Measurements from ENCODE around the gene SEC16A. TPM values are rescaled to one million over a fixed set of nuclear protein-coding genes. Genes with fewer than 3 reads are reported as not detected.

SEC16A gene
- total RNA-seq, 1 donor from 2014 or later, result 23.4 TPM

GRCh38 chr9:136511144-136511669, 28.4 kb upstream of the SEC16A start:
- Histone ChIP-seq H3K36me3 (peaks cover 86% of the 10 kb centered on the region), H3K27ac (replicated peaks) (peak overlapping the region; percentile 93), H3K4me1 (peaks cover 59% of the 10 kb centered on the region), H3K9me3 (replicated peaks) (no peaks in the 10 kb centered on the region), H3K4me3 (peak overlapping the region; percentile 51), H3K27me3 (ENCODE audit: low read depth) (no peaks in the 10 kb centered on the region)
- intact Hi-C loops (cut with micrococcal nuclease), result no loop called here
- TF ChIP-seq, protein P1, sequence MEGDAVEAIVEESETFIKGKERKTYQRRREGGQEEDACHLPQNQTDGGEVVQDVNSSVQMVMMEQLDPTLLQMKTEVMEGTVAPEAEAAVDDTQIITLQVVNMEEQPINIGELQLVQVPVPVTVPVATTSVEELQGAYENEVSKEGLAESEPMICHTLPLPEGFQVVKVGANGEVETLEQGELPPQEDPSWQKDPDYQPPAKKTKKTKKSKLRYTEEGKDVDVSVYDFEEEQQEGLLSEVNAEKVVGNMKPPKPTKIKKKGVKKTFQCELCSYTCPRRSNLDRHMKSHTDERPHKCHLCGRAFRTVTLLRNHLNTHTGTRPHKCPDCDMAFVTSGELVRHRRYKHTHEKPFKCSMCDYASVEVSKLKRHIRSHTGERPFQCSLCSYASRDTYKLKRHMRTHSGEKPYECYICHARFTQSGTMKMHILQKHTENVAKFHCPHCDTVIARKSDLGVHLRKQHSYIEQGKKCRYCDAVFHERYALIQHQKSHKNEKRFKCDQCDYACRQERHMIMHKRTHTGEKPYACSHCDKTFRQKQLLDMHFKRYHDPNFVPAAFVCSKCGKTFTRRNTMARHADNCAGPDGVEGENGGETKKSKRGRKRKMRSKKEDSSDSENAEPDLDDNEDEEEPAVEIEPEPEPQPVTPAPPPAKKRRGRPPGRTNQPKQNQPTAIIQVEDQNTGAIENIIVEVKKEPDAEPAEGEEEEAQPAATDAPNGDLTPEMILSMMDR (IDR thresholded peaks at IDR 0.05; ENCODE audit: borderline replicate concordance), result no peak
- no peak for DNase-seq

DNA sequence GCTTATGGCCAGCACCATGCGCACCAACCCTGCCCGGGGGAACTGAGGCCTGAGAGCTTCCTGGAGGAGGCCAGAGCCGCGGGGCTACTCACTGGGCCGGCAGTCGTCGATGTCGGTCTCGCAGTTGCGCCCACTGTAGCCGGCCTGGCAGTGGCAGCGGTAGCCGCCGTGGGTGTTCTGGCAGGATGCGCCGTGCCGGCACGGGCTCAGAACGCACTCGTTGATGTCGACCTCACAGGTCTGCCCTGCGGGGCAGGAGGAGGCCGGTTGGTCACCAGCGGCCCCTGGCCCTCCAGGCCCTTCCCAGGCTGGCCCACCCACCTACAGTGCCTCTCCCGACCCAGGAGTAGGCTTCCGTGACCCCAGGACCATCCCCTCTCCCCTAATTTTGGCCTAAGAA, 27.7 kb upstream of the SEC16A start:
- no peaks in the 10 kb centered on the region for H3K27me3 ChIP-seq (ENCODE audit: low read depth)
- H3K36me3 ChIP-seq, result peaks cover 86% of the 10 kb centered on the region
- TF ChIP-seq, protein P1 (IDR thresholded peaks at IDR 0.05; ENCODE audit: borderline replicate concordance), result no peak
- no peak overlapping the region for H3K4me3 ChIP-seq
- peak overlapping the region; percentile 93 for H3K27ac ChIP-seq (replicated peaks)
- no peak for DNase-seq
- no peaks in the 10 kb centered on the region for H3K9me3 ChIP-seq (replicated peaks)
- peaks cover 59% of the 10 kb centered on the region for H3K4me1 ChIP-seq
- intact Hi-C loops (cut with micrococcal nuclease), result no loop called here

GRCh38 chr9:136509549-136509948, 26.7 kb upstream of the SEC16A start:
- no peak overlapping the region for H3K4me3 ChIP-seq
- no peaks in the 10 kb centered on the region for H3K9me3 ChIP-seq (replicated peaks)
- H3K27me3 ChIP-seq (ENCODE audit: low read depth), result no peaks in the 10 kb centered on the region
- TF ChIP-seq, protein P1 (IDR thresholded peaks at IDR 0.05; ENCODE audit: borderline replicate concordance), result no peak
- peaks cover 86% of the 10 kb centered on the region for H3K36me3 ChIP-seq
- peak overlapping the region; percentile 93 for H3K27ac ChIP-seq (replicated peaks)
- intact Hi-C loops (cut with micrococcal nuclease), result no loop called here
- no peak for DNase-seq
- peaks cover 55% of the 10 kb centered on the region for H3K4me1 ChIP-seq

DNA sequence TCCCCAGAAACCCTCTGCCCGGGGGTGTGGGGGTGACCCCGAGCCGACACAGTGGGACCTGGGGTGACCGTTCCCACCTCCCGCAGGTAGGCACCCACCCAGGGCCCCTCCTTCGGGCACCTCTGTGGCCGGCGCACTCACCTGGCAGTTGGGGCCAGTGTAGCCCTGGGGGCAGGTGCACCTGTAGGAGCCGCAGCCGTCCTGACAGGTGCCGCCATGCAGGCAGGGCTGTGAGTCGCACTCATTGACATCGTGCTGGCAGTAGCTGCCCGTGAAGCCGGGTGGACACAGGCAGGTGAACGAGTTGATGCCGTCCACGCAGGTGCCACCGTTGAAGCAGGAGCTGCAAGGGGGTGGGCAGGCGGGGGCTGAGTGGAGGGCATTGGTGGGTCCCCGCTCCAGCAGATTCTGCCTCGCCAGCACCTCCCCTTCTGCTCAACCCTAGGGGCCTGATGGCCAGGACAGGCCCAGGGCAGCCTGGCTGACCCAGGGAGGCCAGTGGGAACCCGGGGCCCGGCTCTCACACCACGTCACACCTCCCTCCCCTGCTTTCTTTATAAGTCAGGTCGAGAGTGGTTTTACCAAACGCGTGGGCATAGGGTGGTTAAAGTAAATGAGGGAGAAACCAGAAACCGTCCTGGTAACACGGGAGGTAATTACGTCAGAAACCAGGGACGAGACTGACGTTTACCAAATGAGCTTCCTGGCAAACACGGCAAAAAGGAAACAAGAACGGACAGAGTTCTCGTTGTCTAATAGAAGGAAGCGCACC, 26.1 kb upstream of the SEC16A start:
- Histone ChIP-seq H3K9me3 (replicated peaks) (no peaks in the 10 kb centered on the region), H3K36me3 (peaks cover 86% of the 10 kb centered on the region), H3K27ac (replicated peaks) (peak overlapping the region; percentile 93), H3K27me3 (ENCODE audit: low read depth) (no peaks in the 10 kb centered on the region), H3K4me3 (no peak overlapping the region), H3K4me1 (peaks cover 56% of the 10 kb centered on the region)
- TF ChIP-seq, protein P1 (IDR thresholded peaks at IDR 0.05; ENCODE audit: borderline replicate concordance), result no peak
- no peak for DNase-seq
- intact Hi-C loops (cut with micrococcal nuclease), result no loop called here

GRCh38 chr9:136507992-136508375, 25.1 kb upstream of the SEC16A start:
- H3K4me3 ChIP-seq, result no peak overlapping the region
- no peak overlapping the region for H3K27ac ChIP-seq (replicated peaks)
- TF ChIP-seq, protein P1 (IDR thresholded peaks at IDR 0.05; ENCODE audit: borderline replicate concordance), result no peak
- DNase-seq, result no peak
- peaks cover 49% of the 10 kb centered on the region for H3K4me1 ChIP-seq
- H3K36me3 ChIP-seq, result peaks cover 86% of the 10 kb centered on the region
- no peaks in the 10 kb centered on the region for H3K9me3 ChIP-seq (replicated peaks)
- intact Hi-C loops (cut with micrococcal nuclease), result no loop called here
- H3K27me3 ChIP-seq (ENCODE audit: low read depth), result no peaks in the 10 kb centered on the region

Measured in left ventricle myocardium inferior (tissue), 1 donor.